ENCODE results near the gene C3orf18.

DNA sequence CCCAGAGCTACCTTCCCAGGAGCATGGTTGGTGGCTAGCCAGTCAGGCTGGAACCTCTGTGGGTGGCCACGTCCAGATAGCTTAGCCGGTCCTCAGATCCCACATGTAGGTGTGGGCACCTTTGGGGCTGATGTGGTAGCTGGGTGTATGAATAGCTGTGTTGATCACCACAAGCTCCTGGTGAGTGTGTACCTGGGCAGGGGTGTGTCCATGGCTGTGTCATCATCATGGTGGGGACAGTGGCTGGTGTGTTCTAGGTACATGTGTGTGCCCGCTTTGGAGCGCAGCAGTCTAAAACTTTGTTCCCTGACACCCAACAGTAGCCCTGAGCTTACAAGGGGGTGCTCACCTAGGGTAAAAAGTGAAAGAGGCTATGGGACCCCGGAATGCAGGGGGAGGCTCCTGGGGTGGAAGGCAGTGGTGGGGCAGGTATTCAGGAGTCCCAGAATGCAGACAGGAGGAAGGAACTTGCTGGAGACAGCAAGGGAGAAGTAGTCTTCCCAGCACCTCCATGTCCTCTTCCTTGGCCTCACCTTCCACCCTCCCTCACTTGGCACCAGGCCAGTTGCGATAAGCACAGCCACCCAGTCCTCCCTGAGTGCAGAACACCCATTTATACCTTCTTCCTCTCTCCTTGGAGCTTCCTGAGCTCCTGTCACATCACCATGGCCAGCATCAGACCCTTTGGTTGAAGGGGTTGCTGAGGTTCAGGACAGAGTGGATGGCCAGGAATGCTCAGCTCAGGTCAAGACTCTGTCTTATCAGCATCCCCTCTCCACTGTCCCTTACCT, 42.8 kb upstream of the C3orf18 start:
- no peak for TF ChIP-seq CTCF (IDR thresholded peaks at IDR 0.05)
- TF ChIP-seq POLR2A (IDR thresholded peaks at IDR 0.05) = no peak
- TF ChIP-seq POLR2AphosphoS5 (IDR thresholded peaks at IDR 0.05; ENCODE audit: insufficient read depth in 1 of 2, low read depth in 1 of 2) = peak in 1 of 2 donors; percentile 8

Data from vagina (tissue), 2 donors.